GM18508 (cell line): ENCODE data around the gene KCNJ10.
"Not testable (repeated sequence)": the region's sequence is repeated elsewhere in the genome, so short reads cannot be mapped to it uniquely, and the experiment has no call there.

ENCODE experiments used
- ATAC-seq: cut with Tn5 transposase; IDR thresholded peaks from one replicate; pipeline ENCODE4 v1.9.1; 2021; ENCODE audit warnings: moderate number of reproducible peaks; ENCODE audit not compliant: insufficient read depth, unreplicated experiment

The KCNJ10 gene

DNA sequence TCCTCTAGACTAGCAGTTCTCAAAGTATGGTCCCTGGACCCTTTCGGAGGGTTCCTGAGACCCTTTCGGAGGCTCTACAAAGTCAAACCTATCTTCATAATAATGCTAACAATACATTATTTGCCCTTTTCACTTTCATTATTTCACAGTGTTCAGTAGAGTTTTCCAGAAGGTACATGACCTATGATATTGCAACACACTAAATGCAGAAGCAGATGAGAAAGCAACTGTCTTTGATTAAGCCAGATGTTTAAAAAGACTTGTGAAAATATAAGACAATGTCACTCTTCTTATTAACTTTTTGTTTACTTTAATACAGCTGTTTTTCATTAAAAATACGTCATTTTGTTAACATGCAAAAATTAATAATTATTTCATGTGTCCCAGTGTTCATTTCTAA lies 5.8 kb downstream of the KCNJ10 start:
- ATAC-seq = no peak

DNA sequence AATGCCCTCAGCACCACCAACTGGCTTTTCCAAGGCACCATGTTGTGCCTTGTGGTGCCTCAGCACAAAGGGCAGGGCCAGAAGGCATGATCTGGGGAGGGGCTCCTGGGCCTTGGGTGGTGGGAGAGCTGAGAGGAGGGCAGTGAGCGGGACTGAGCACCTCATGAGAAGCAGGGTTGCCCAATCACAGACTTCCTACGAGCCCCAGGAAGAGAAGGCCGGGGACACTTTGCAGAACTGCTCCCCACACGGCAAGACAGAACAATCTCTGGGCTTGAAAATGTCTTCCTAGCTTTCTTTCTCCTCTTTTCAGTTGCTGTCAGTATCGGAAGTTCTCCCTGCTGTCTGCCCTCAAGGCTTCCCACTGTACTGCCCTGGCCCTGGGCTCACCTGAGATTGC lies 6.8 kb downstream of the KCNJ10 start:
- ATAC-seq = no peak

DNA sequence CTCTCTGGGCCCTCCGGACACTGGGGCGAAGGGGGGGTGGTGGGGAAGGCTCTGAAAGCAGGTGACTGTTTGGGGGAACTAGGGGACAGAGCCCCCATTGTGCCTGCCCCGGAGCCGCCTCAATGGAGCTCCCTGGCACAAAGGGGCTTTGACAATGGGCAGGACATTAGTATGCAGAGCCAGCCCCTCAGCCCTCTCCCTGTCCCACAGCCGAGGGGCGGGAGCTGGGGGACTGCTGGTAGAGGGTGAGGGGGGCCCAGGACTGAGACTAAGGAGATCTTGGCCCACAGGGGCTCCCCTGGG lies 7.8 kb downstream of the KCNJ10 start:
- ATAC-seq = no peak

DNA sequence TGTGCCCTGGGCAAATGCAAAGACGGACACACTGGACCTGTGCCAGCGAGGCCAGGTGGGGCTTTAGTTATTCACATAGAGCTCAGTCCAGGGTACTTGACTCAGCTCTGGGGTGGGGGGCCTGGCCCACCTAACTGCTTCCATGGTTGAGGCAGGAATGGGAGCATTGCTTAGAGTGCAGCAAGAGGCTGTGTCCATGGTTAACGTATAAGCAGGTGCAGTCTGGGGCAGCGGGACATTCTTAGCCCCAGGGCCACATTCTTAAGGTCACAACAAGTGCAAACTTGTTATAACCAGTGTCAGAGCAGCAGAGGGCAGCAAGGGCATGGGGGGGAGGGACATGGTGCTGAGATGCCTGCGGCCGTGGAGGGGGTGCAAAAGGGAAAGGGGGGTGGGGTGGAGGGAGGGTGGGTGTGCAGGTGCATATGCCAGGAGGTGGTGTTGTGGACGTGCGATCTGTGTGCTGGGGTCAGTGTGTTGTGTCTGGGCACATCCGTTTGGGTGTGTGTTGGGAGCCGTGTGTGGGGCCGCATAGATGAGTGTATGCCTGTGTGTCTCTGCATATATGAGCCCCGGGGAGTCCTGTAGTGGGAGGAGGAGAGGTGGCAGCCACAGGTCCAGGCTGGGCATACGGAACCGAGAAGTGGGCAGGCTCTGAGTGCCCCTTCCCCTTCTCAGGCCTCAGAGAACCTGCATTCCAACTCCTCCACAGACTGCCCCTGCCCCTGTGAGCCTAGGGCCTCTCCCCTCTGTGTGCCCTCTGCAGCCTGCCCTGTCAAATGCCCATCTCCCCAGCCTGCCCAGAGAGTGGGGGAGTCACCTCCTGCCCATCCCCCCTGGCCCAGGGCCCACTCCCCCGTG lies 8.4 kb downstream of the KCNJ10 start:
- ATAC-seq = no peak

DNA sequence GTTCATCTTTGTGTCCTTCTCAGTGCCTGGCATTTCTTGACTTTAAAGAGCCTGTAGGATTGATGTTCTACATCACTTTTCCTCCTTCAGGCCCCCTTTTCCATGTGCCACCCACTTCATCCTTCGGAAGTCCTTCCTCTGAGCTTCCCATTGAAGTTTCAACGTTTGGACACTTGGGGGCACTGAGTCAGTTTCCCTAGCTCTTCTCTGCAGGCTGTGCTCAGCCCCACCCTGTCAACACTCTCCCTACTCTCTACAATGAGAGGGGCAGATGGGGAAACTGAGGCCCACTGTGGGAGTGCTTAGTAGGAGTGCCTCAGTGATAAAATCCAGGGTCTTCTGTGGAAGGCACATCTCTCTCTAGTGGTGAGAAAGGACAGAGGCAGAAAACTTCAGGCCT lies 11.9 kb downstream of the KCNJ10 start:
- ATAC-seq = no peak

DNA sequence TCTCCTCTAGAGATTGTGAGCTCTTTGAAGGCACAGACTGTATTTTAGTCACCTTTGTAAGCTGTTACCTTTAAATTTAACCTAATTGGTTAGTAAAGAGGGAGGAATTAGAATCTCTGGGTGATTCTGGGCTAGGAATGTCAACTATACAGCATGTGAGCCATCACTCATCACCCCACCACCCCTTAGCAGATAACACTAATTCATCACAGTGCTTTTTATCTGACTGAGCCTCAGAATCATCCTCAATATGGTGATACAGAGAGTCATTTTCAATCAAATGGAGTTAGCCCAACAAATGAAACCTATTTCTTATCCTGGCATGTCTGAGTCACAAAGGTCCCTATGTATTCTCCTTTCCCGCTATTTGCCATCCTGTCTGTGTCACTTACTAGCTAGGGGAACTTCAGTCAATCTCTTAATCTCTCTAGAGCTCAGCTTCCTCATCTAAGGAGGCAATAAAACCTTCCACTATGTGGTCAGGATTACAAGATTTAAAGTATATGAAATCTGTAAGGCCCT lies 13.3 kb downstream of the KCNJ10 start:
- no peak for ATAC-seq

DNA sequence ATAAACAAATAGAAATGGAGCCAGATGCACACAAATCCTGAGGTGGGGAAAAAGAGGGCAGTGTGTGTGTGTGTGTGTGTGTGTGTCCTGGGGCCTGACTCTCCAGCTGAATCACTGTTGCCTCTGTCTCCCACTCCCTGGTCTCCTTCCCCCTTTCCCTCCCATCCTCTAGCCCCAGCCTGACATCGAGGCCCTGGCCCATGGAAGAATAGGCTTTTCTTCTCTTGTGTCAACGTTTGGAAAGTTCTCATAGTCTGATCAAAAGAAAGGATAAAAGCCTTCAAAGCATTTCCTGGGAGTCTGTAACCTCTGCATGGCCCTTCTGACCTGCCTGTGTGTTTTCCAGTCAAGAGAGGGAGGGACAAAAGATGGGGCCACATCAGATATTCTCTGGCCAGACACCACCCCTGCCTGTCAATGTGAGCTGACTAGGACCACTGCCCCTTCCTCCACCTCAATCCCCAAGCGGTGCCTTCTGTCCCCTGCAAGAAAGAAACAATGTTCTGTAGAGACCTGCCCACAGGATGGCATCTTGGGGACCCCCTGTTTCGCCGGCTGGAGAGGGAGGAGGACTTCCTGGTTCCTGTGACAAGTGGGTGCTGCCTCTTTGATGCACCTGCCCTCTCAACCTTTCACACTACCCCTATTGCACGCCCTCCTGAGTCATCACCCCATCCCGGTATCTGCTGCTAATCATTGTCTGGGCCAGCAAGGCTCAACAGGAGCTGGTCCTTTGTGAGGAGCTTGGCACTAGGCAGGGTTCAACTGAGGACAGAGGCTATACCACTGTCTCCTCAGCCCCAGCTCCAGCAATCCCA lies 16.2 kb downstream of the KCNJ10 start:
- ATAC-seq = no peak

DNA sequence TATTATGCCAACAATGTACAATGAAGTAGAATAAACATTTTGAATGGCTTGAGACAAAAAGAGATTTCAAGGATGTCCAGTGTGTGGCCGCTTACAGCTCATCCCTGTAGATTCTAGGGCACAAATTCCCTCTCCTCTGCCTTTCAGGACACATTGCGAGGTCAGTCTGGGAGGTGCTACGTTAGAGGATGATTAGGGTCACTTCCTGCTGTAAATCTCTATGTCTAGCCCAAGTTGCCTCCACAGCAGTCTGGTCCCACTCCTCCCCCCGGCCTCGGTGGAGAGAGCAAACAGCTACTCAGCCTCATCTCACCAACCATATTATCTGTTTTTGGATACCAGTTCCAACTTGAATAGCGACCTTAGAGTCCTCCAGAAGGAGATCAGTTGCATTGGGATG lies 17.0 kb downstream of the KCNJ10 start:
- ATAC-seq = no peak

DNA sequence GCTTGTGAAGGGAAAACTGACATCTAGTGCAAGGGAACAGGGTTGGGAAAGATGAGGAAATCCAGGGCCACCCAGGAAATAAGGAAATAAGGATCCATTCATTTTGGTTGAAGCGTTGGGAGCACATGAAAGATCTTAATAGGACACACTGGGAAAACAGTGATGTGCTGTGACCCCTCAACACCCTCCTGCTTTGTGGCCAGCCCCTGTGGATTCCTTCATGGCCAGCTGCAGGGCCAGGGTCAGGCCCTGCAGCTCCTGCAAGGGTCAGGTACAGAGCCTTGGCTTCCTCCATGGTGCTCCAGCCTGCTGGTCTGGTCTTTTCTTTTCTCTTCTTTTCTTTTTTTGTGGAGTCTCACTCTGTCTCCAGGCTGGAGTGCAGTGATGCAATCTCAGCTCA lies 19.3 kb downstream of the KCNJ10 start:
- ATAC-seq = no peak

DNA sequence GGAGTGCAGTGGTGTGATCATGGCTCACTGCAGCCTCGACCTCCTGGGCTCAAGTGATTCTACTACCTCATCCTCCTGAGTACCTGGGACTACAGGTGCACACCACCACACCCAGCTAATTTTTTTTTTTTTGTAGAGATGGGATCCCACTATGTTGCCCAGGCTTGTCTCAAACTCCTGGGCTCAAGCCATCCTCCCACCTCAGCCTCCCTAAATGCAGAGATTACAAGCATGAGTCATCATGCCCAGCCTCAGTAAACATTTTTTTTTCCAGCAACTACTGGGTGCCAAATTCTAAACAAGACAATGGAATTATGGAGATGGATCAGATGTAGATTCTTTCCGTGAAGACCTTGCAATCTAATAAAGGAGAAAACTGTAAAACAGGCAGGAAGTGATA lies 19.8 kb downstream of the KCNJ10 start:
- not testable (repeated sequence) for ATAC-seq

DNA sequence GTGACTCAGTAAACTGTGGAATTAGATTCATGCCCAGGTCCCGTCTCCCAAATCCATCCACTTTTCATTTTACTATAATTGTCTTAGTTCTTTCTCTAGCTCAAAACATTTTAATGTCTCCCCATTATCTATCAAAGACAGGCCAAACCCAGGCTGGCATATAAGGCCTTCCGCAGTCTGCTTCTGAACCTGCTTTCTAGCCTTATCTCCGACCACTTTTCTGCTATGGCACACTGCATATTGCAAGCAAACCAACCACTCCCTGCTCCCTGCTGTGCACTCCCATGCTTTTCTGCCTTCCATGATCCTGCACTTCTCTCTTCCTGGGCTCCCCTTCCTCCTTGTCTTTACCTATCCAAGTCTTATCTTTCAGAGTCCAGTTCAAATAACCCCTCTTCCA lies 20.9 kb downstream of the KCNJ10 start:
- ATAC-seq = no peak

DNA sequence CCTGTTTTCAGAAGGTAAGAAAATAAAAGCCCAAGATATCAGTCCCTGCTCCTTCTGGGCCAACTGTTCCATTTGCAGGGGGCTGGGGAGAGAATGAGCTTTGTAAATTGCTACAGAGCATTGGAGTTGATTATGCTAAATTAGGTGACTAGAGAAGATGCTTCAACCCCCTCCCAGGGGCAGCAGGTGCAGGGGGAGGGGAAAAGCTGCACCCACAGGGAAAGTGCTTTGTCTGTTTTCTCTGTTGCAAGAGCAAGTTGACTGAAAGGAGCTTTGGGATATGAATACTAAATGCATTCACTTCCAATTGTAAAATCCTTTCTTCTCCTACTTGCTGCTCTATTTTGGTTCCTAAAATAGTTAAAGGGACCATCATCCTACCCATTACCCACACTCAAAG lies 21.6 kb downstream of the KCNJ10 start:
- no peak for ATAC-seq

DNA sequence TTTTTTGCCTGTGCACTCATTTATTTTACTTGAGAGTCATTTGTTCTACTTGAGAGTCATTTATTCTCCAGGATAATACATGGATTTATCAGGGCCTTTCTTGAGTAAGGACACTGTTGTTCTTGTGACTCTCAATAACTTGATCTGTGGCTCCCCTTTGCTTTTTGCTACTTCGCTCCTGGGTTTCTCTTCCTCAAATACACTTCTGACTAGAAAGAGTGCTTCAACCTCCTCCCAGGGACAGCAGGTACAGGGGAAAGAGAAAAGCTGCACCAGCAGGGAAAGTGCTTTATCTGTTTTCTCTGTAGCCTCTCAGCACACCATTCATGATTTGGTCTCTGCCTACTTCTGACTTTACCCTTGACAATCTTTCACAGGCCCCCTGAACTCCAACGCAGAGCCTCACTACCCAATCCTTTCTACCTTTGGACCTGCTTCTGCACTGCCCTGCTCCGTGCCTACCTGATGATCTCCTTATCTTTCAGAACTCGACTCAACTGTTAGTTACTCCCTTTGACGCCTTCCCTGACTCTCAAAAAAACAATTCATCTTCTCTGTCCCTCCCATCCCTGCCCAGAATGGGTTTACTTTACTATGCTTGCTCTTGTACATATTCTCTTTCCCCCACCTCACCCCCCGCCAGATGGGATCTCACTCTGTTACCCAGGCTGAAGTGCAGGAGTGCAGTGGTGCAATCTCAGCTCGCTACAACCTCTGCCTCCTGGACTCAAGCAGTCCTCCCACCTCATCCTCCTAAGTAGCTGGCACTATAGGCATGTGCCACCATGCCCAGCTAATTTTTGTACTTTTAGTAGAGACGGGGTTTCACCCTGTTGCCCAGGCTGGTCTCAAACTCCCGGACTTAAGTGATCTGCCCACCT lies 22.6 kb downstream of the KCNJ10 start:
- ATAC-seq = no peak

DNA sequence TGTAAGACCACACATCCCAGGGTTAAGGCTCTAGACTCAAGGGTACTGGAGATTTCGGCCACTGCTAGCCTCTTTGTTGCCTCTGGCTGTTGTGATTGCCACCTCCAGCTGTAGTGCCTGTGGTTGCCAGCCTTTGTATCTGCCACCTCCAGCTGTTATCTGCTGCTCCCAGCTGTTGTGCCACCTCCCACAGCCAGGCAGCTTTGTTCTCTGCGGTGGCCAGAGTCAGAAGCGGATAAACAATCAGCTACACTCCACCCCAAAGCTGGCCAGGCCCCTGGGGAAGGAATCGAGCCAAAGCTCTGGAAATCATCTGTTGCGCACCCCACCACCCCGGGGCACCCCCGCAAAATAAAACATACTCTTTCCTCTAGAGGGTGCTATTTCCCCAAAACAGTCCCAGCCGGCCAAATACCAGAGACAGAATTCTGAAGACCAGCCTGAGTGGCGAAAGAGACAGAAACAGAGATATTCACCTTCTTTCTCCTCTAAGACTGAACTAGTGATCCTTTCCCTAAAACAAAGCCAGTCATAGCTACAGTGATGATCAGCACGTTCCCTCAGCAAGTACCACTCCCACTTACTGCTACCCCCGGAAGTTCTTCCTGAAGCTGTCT lies 23.4 kb downstream of the KCNJ10 start:
- ATAC-seq = no peak

DNA sequence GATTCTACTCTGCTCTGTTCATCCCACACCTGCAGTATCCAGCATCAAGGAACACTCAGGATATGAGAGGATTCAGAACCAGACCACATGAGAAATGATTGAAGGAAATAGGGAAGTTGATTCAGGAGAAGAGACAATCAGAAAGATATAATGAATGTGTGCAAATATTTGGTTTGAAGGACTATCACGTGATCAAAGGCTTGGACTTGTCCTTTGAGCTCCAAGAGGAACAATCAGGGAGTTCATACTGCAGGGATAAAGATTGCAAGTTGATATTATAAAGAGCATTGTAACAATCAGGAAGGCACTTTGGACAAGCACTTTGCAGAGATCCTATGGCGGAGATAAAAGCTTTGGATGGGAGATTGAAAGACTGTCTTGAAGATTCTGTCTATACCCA lies 24.3 kb downstream of the KCNJ10 start:
- ATAC-seq = no peak

DNA sequence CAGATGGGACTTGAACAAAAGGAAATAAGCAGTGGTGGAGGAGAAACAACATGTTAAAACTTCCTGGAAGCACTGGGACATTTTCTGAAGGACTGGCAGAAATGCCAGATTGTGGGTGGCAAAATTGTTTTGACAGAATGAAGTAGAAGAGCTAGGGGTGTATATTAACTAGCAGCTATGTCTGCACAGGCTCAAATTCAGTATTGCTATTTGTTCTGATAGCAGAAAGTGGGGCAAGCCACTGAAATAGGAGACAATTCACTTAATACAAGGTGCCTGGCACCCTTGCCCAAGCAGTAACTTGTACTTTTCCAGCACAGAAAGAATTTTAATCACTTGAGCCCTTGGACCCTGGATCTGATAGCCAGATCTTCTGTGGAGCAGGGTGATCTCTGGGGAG lies 26.4 kb downstream of the KCNJ10 start:
- ATAC-seq = no peak

DNA sequence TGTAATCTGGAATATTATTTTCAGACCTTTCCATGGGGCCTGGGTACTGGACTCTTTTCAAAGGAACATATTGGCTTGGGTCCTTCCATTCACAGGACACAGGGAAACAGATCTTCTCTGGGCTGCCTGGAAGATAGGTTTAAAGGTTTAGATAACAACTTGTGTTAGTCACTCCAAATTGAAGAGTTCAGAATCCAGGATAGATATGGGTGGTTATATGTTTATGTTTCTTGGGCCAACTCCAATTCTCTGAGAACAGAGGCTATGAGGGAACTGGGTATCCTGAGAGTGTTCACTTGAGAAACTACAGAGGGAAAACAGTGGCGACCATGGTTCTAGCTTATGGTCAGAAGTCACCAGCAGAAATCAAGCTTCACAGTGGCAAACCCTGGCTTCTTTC lies 29.5 kb downstream of the KCNJ10 start:
- ATAC-seq = no peak

DNA sequence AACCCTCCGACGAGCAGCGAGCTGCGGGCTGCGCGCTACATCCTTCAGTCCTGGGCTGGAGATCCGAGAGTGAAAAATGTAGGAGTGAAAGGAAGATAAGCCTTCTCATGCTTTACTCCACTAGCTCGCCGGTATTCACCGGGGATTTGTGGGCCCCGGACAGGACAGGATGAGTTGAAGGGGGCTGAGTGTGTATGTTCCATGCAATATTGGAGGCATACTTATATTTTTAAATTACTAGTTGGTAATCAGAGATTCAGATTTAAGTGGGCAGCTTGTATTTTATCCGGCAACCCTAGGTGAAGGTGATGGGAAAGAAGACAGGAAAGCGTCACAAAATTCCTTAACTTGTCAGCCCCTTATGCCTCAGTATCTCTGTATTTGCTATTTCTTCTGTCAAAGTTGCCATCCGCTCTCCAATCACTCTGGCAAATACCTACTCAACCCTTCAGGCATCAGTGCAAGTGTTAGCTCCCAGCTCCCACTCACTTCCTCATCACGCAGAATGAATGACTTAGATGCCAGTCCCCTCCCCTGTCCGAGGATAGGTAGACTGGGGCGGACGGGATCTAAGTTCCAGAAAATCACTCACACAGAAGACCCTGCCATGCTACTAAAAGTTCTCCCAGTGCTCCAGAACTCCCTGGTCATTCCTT lies 37.7 kb downstream of the KCNJ10 start:
- no peak for ATAC-seq

DNA sequence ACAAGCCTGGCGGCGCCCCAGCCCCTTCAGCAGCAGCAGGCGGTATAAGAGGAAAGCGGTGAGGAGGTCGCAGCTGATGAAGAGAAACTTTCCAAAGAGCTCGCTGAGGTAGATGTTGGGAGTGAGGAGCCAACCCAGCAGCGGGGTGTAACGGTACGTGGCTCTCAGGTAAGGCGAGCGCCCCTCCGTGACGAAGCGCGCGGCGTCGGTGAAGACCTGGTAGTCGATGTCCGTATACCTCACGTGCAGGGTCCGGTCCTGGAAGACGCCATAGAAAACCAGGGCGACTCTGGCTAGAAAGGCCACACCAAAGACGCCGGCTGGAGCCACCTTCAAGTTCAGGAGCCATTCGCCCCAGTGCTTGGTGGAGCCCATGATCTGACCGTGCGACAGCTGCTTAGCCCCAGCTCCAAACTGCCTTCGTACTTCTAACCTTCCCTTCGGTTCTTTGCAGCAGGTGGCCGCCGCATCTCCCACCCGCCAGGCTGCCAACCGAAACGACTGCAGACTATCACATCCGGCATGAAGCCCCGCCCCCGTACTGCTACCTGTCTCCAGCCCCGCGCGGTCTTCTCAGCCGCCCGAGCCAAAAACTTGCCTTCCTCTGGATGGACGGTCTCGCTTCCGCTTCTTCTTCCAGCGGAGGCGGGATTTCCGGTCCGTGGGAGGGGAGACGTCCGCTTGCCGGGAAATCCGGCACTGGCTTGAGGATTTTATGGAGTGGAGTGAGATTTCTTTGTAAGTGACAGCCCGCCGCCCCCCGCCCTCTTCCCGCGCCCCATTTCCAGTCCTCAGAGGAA lies 38.4 kb downstream of the KCNJ10 start, which contains the start of gene PIGM:
Gene PIGM, minus strand, starts transcription at position 626 of the 800 bp plus-strand sequence. Its CDS starts 251 bp downstream, at position 375.
- ATAC-seq = peak; percentile 71
